ENCODE results near the gene GAD1.

The GAD1 gene

DNA sequence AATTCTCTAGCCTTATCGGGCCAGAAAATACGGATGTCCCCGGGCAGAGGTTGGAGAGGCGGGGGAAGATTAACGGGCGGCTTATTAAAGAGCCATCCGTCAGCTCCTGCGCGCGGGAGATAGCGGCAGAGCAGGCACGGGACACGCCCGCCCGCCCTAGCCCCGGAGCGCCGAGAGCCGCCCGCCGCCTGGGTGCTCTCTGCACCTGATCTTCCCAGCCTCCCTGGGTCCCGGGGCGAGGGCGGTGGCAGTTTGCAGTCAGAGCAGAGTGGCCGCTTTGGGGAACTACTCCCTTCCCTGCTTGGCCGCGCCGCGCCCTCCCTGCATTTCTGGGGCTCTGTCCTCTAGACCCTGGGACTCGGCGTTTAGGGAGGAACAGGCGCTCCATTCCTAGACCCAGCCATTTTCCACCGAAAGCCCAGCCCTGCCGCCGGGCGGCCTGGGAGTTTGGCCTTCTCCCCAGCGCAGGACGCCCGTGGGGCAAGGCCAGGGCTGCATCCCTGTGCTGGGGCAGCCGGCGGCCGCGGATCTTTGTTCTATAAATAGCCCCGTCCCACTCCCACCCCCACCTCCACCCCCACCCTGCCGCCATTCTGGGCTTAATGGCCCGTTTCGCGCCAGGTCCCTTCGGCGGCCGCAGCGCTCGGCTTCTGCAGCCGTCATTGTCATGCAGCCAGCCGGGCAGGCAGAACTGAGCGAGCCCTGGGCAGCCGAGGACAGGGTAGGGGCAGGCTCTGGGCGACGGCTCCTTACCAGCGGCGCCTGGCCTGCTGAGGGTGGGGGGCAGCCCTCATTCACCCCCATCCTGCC is 6.6 kb downstream of the GAD1 start:
- TF ChIP-seq, protein P1, sequence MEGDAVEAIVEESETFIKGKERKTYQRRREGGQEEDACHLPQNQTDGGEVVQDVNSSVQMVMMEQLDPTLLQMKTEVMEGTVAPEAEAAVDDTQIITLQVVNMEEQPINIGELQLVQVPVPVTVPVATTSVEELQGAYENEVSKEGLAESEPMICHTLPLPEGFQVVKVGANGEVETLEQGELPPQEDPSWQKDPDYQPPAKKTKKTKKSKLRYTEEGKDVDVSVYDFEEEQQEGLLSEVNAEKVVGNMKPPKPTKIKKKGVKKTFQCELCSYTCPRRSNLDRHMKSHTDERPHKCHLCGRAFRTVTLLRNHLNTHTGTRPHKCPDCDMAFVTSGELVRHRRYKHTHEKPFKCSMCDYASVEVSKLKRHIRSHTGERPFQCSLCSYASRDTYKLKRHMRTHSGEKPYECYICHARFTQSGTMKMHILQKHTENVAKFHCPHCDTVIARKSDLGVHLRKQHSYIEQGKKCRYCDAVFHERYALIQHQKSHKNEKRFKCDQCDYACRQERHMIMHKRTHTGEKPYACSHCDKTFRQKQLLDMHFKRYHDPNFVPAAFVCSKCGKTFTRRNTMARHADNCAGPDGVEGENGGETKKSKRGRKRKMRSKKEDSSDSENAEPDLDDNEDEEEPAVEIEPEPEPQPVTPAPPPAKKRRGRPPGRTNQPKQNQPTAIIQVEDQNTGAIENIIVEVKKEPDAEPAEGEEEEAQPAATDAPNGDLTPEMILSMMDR (IDR thresholded peaks at IDR 0.05; ENCODE audit: extremely low read depth, missing control alignments): no peak
- DNase-seq (ENCODE audit: low spot score): no peak

DNA sequence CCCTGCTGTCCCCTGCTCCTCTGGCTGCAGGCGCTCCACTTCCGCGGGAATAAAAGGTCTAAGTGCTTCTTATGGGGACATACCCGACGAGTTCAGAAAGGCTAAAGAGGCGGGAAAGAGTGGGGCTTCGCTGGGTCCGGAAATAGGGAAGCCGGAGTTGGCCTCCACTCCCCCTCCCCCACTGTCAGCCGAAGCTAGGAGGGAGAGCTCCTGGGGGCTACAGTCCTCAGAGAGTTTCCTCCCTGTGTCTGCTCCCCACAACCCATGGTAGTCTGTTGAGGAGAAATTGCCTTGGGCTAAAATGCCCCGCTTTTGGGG is 7.2 kb downstream of the GAD1 start:
- TF ChIP-seq, protein P1 (IDR thresholded peaks at IDR 0.05; ENCODE audit: extremely low read depth, missing control alignments): no peak
- DNase-seq (ENCODE audit: low spot score): no peak

DNA sequence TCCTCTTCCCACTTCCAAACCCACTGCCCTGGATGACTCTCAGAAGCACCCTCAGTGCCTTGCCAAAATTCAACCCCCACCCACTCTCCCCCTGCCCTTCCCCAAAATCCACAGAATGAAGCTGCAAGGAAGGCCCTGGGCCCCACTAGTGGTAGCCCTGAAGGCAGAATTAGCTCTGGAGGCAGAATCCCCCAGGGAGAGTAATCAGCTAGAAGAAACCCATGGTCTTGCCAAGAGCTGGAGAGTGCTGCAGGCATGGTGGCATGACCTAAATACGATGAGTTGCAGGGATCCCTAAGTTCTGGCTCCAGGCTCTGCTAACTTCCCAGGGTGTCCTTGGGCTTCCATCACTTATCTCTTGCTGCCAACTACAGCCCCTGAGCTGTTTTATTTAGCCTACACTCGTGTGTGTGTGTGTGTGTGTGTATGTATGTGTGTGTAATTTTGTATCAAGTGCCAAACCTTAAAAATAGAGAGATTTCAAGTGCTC is 7.9 kb downstream of the GAD1 start:
- TF ChIP-seq, protein P1 (IDR thresholded peaks at IDR 0.05; ENCODE audit: extremely low read depth, missing control alignments): no peak
- DNase-seq (ENCODE audit: low spot score): no peak

GRCh38 chr2:170827841-170828532 is 11.3 kb downstream of the GAD1 start:
- DNase-seq (ENCODE audit: low spot score): no peak
- TF ChIP-seq, protein P1 (IDR thresholded peaks at IDR 0.05; ENCODE audit: extremely low read depth, missing control alignments): no peak

- TF ChIP-seq, protein P1 (IDR thresholded peaks at IDR 0.05; ENCODE audit: extremely low read depth, missing control alignments): no peak
- DNase-seq (ENCODE audit: low spot score): no peak
Measured at GRCh38 chr2:170828533-170828916, 11.8 kb downstream of the GAD1 start.

DNA sequence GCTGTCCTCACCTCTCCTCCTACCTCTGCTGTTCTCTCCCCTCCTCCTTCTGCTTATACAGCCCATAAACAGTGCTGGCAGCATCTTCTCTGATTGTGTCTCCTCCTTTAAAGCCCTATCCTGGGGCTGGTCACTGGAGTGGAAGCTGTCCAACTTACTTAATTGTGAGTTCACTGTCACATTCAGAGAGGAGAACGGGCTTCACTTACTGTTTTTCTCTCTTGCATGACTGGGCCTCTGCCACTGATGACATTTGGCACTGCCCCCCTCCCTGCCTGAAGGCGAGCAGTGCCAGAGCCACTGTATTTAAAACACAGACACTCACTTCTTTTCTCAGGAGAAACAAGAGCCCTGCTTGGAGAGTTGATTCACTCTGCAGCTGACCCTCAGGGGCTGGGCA is 12.3 kb downstream of the GAD1 start:
- TF ChIP-seq, protein P1 (IDR thresholded peaks at IDR 0.05; ENCODE audit: extremely low read depth, missing control alignments): no peak
- DNase-seq (ENCODE audit: low spot score): no peak

DNA sequence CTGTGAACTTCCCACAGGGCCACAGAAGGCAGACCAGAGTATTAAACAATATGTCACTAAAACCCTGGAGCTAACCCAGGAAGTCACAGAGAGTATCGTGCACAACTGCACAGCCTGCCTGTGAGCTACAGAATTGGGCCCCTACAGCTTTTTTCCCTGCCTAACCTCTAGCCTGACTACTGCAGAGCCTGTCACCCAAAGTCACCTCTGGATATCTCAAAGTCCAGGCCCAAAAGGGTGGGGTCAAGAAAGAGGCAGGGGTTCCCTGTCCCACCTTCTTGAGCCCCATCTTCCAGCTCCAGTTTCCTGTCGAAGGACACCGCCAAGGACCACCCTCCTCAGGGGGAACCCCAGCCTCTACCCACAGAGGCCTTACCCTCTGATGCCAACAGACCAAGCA is 13.5 kb downstream of the GAD1 start:
- DNase-seq (ENCODE audit: low spot score): no peak
- TF ChIP-seq, protein P1 (IDR thresholded peaks at IDR 0.05; ENCODE audit: extremely low read depth, missing control alignments): no peak
